HepG2 (cell line): ENCODE measurements around the gene WIPF2. TPM values are rescaled to one million over a fixed set of nuclear protein-coding genes. Genes with fewer than 3 reads are reported as not detected.

Experiments
- ATAD3A ChIP-seq: sonication (generic); formaldehyde crosslinking; IDR thresholded peaks from 2 replicates; pipeline ENCODE4 v1.4.0; 2020; ENCODE audit warnings: missing genetic modification reagents
- DR1 ChIP-seq: sonication (generic); formaldehyde crosslinking; IDR thresholded peaks from 2 replicates; pipeline ENCODE4 v1.8.0; 2021; ENCODE audit warnings: mild to moderate bottlenecking, missing genetic modification reagents, inconsistent platforms
- MYC ChIP-seq: sonication (generic); formaldehyde crosslinking; IDR thresholded peaks from 2 replicates; pipeline ENCODE4 v1.9.0; 2021; ENCODE audit warnings: missing genetic modification reagents, borderline replicate concordance
- PHB2 ChIP-seq: fragments of 450-650 bp; IDR thresholded peaks from 2 replicates; pipeline ENCODE4 v1.6.1; 2018; ENCODE audit not compliant: partially characterized antibody
- RFXANK ChIP-seq: IDR thresholded peaks from 2 replicates; pipeline ENCODE4 v1.6.1; 2016
- SSRP1 ChIP-seq: IDR thresholded peaks from 2 replicates; pipeline ENCODE4 v1.6.1; 2016; ENCODE audit warnings: control low read depth
- TAF1 ChIP-seq: sonication (generic); formaldehyde crosslinking; IDR thresholded peaks from 2 replicates; pipeline ENCODE4 v1.4.0; 2020; ENCODE audit warnings: missing genetic modification reagents
- YEATS2 ChIP-seq: sonication (generic); formaldehyde crosslinking; IDR thresholded peaks from 2 replicates; pipeline ENCODE4 v1.4.0; 2020; ENCODE audit warnings: missing genetic modification reagents, borderline replicate concordance
- ZNF256 ChIP-seq: sonication (generic); formaldehyde crosslinking; conservative IDR thresholded peaks from 2 replicates; pipeline ENCODE4 v1.4.0; 2020; ENCODE audit warnings: missing genetic modification reagents
- ZNF281 ChIP-seq: sonication (generic); formaldehyde crosslinking; IDR thresholded peaks from 2 replicates; pipeline ENCODE4 v1.4.0; 2020; ENCODE audit warnings: missing genetic modification reagents, borderline replicate concordance
- ZNF329 ChIP-seq: sonication (generic); formaldehyde crosslinking; IDR thresholded peaks from 2 replicates; pipeline ENCODE4 v1.9.0; 2021; ENCODE audit warnings: low read depth, mild to moderate bottlenecking, missing genetic modification reagents
- ZNF720 ChIP-seq: sonication (generic); formaldehyde crosslinking; IDR thresholded peaks from 2 replicates; pipeline ENCODE4 v1.4.0; 2020; ENCODE audit warnings: missing genetic modification reagents
- ZNF788 ChIP-seq: sonication (generic); formaldehyde crosslinking; IDR thresholded peaks from 2 replicates; pipeline ENCODE4 v1.5.0; 2020; ENCODE audit warnings: mild to moderate bottlenecking, missing genetic modification reagents, borderline replicate concordance
- ZZZ3 ChIP-seq: sonication (generic); formaldehyde crosslinking; IDR thresholded peaks from 2 replicates; pipeline ENCODE4 v1.4.0; 2020; ENCODE audit warnings: missing genetic modification reagents, mild to moderate bottlenecking, borderline replicate concordance
- polyA plus RNA-seq, 8 experiments: library from polyadenylated mRNA; depleted of rRNA in 3 of 8; stranded (reverse) in 7 of 8; unstranded in 1 of 8; fragments of >200 nt; fragmentation: Illumina TruSeq in 4 of 8; extraction: Trizol in 4 of 8; gene quantifications; 2 replicates each; pipeline versions ENCODE4 v1.2.1 to v1.2.3, GENCODE V29; 2011 to 2016; ENCODE audit warnings: low read depth in 4 of 8, missing spikeins in 1 of 8, mixed read lengths in 1 of 8; ENCODE audit not compliant: insufficient read depth in 1 of 8
- total RNA-seq, 5 experiments: library from RNA; depleted of rRNA; stranded (reverse); fragments of >200 nt; fragmentation: Illumina TruSeq; extraction: Trizol; gene quantifications; 2 replicates each; pipeline ENCODE4 v1.2.3, GENCODE V29; 2016; ENCODE audit warnings: low read depth in 1 of 5
- TF ChIP-seq, protein P1 (sequence below): sonication (generic); formaldehyde crosslinking; IDR thresholded peaks from 2 replicates; pipeline ENCODE4 v1.9.0; 2021; ENCODE audit warnings: mild to moderate bottlenecking, missing genetic modification reagents
- TF ChIP-seq, protein P2 (sequence below), 2 experiments: sonication (generic) in 1 of 2; formaldehyde crosslinking in 1 of 2; IDR thresholded peaks; 2 replicates each; pipeline versions ENCODE4 v1.4.0 to v1.6.1; 2016 to 2020; ENCODE audit warnings: borderline replicate concordance in 1 of 2, low read depth in 1 of 2, mild to moderate bottlenecking in 1 of 2, missing genetic modification reagents in 1 of 2

Gene WIPF2
- total and polyA plus RNA-seq, 2 of the 13 experiments (the other 11 are each of a cell fraction or from before 2014, with no cell fraction given) = 7.2 to 10.8 TPM

GRCh38 chr17:40326014-40326831, 107.1 kb downstream of the WIPF2 start (continued):
- TF ChIP-seq ZNF281 (no peak), SSRP1 (CRISPR knock-in tag) (no peak), ATAD3A (CRISPR knock-in tag) (no peak), MYC (CRISPR knock-in tag) (no peak), ZNF329 (no peak), DR1 (CRISPR knock-in tag) (no peak), ZNF256 (no peak), YEATS2 (CRISPR knock-in tag) (no peak), ZNF720 (no peak), ZZZ3 (CRISPR knock-in tag) (no peak), ZNF788 (CRISPR knock-in tag) (no peak), RFXANK (CRISPR knock-in tag) (no peak), PHB2 (no peak), TAF1 (no peak)
- TF ChIP-seq, protein P1, sequence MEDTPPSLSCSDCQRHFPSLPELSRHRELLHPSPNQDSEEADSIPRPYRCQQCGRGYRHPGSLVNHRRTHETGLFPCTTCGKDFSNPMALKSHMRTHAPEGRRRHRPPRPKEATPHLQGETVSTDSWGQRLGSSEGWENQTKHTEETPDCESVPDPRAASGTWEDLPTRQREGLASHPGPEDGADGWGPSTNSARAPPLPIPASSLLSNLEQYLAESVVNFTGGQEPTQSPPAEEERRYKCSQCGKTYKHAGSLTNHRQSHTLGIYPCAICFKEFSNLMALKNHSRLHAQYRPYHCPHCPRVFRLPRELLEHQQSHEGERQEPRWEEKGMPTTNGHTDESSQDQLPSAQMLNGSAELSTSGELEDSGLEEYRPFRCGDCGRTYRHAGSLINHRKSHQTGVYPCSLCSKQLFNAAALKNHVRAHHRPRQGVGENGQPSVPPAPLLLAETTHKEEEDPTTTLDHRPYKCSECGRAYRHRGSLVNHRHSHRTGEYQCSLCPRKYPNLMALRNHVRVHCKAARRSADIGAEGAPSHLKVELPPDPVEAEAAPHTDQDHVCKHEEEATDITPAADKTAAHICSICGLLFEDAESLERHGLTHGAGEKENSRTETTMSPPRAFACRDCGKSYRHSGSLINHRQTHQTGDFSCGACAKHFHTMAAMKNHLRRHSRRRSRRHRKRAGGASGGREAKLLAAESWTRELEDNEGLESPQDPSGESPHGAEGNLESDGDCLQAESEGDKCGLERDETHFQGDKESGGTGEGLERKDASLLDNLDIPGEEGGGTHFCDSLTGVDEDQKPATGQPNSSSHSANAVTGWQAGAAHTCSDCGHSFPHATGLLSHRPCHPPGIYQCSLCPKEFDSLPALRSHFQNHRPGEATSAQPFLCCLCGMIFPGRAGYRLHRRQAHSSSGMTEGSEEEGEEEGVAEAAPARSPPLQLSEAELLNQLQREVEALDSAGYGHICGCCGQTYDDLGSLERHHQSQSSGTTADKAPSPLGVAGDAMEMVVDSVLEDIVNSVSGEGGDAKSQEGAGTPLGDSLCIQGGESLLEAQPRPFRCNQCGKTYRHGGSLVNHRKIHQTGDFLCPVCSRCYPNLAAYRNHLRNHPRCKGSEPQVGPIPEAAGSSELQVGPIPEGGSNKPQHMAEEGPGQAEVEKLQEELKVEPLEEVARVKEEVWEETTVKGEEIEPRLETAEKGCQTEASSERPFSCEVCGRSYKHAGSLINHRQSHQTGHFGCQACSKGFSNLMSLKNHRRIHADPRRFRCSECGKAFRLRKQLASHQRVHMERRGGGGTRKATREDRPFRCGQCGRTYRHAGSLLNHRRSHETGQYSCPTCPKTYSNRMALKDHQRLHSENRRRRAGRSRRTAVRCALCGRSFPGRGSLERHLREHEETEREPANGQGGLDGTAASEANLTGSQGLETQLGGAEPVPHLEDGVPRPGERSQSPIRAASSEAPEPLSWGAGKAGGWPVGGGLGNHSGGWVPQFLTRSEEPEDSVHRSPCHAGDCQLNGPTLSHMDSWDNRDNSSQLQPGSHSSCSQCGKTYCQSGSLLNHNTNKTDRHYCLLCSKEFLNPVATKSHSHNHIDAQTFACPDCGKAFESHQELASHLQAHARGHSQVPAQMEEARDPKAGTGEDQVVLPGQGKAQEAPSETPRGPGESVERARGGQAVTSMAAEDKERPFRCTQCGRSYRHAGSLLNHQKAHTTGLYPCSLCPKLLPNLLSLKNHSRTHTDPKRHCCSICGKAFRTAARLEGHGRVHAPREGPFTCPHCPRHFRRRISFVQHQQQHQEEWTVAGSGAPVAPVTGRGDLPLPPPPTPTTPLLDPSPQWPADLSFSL (CRISPR knock-in tag) = no peak
- TF ChIP-seq, protein P2, sequence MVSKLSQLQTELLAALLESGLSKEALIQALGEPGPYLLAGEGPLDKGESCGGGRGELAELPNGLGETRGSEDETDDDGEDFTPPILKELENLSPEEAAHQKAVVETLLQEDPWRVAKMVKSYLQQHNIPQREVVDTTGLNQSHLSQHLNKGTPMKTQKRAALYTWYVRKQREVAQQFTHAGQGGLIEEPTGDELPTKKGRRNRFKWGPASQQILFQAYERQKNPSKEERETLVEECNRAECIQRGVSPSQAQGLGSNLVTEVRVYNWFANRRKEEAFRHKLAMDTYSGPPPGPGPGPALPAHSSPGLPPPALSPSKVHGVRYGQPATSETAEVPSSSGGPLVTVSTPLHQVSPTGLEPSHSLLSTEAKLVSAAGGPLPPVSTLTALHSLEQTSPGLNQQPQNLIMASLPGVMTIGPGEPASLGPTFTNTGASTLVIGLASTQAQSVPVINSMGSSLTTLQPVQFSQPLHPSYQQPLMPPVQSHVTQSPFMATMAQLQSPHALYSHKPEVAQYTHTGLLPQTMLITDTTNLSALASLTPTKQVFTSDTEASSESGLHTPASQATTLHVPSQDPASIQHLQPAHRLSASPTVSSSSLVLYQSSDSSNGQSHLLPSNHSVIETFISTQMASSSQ (IDR thresholded peaks at IDR 0.05; ENCODE audit: low read depth) = no peak
- TF ChIP-seq, protein P2 (CRISPR knock-in tag; IDR thresholded peaks at IDR 0.05; ENCODE audit: borderline replicate concordance) = no peak
